HG03575 (cell line): ENCODE results near the gene TMEM185B.

Experiments used
- ATAC-seq: cut with Tn5 transposase; IDR thresholded peaks from one replicate; pipeline ENCODE4 v1.9.1; 2021; ENCODE audit not compliant: unreplicated experiment, insufficient number of reproducible peaks, low FRiP score; ENCODE audit errors: extremely low read depth

The TMEM185B gene

GRCh38 chr2:120177001-120177621 is 46.1 kb downstream of the TMEM185B start:
- peak; percentile 91 for ATAC-seq

GRCh38 chr2:120176526-120176925 is 46.7 kb downstream of the TMEM185B start:
- no peak for ATAC-seq

- no peak for ATAC-seq
Observed at GRCh38 chr2:120174963-120175581, 48.1 kb downstream of the TMEM185B start.
